ENCODE data around the gene DISC1.
"Not testable (repeated sequence)": the region's sequence is repeated elsewhere in the genome, so short reads cannot be mapped to it uniquely, and the experiment has no call there.

DNA sequence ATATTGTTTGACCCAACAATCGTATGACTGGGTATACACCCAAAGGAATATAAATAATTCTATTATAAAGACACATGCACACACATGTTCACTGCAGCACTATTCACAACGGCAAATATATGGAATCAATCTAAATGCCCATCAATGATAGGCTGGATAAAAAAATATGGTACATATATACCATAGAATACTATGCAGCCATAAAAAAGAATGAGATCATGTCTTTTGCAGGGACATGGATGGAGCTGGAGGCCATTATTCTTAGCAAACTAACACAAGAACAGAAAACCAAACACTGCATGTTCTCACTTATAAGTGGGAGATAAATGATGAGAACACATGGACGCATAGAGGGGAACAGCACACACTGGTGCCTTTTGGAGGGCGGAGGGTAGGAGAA is 1.5 kb upstream of the DISC1 start:
- TF ChIP-seq, protein P1, sequence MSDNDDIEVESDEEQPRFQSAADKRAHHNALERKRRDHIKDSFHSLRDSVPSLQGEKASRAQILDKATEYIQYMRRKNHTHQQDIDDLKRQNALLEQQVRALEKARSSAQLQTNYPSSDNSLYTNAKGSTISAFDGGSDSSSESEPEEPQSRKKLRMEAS (IDR thresholded peaks at IDR 0.05; ENCODE audit: low read depth, low read length), result not testable (repeated sequence)
- TF ChIP-seq, protein P2, sequence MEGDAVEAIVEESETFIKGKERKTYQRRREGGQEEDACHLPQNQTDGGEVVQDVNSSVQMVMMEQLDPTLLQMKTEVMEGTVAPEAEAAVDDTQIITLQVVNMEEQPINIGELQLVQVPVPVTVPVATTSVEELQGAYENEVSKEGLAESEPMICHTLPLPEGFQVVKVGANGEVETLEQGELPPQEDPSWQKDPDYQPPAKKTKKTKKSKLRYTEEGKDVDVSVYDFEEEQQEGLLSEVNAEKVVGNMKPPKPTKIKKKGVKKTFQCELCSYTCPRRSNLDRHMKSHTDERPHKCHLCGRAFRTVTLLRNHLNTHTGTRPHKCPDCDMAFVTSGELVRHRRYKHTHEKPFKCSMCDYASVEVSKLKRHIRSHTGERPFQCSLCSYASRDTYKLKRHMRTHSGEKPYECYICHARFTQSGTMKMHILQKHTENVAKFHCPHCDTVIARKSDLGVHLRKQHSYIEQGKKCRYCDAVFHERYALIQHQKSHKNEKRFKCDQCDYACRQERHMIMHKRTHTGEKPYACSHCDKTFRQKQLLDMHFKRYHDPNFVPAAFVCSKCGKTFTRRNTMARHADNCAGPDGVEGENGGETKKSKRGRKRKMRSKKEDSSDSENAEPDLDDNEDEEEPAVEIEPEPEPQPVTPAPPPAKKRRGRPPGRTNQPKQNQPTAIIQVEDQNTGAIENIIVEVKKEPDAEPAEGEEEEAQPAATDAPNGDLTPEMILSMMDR (IDR thresholded peaks at IDR 0.05; ENCODE audit: low read depth, low read length), result not testable (repeated sequence)
- TF ChIP-seq POLR2A (IDR thresholded peaks at IDR 0.05; ENCODE audit: extremely low read depth, insufficient read length); MYC (IDR thresholded peaks at IDR 0.05; ENCODE audit: low read depth, low read length): not testable (repeated sequence)

All from NB4 (cell line).